ENCODE data around the gene CHSY1.

DNA sequence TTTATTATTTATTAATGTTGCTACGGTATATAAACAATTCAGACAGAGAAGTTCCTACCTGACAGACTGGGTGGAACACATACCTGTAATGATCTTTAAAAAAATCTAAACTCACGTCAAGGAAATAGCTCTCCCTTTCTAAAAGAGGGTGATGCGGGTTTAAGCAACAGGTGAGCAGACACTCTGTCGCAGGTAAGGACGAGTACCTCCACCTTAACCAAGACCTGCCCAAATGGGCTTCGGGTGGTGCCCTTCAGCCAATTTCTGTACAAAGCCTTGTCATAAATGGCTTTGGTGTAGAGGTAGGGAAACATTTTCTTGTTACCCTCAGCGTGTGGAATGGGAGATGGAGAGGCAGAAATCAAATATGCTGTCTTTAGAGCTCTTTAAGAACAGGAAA, 67.0 kb downstream of the CHSY1 start:
- TF ChIP-seq, protein P1, sequence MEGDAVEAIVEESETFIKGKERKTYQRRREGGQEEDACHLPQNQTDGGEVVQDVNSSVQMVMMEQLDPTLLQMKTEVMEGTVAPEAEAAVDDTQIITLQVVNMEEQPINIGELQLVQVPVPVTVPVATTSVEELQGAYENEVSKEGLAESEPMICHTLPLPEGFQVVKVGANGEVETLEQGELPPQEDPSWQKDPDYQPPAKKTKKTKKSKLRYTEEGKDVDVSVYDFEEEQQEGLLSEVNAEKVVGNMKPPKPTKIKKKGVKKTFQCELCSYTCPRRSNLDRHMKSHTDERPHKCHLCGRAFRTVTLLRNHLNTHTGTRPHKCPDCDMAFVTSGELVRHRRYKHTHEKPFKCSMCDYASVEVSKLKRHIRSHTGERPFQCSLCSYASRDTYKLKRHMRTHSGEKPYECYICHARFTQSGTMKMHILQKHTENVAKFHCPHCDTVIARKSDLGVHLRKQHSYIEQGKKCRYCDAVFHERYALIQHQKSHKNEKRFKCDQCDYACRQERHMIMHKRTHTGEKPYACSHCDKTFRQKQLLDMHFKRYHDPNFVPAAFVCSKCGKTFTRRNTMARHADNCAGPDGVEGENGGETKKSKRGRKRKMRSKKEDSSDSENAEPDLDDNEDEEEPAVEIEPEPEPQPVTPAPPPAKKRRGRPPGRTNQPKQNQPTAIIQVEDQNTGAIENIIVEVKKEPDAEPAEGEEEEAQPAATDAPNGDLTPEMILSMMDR (IDR thresholded peaks at IDR 0.05): no peak
- TF ChIP-seq POLR2A (IDR thresholded peaks at IDR 0.05): no peak
